ENCODE results near the gene DOCK8. TPM values are rescaled to one million over a fixed set of nuclear protein-coding genes. Genes with fewer than 3 reads are reported as not detected.

Gene DOCK8
- total and polyA plus RNA-seq, 2 of the 4 experiments (the other 2 are of a cell fraction), result not detected

DNA sequence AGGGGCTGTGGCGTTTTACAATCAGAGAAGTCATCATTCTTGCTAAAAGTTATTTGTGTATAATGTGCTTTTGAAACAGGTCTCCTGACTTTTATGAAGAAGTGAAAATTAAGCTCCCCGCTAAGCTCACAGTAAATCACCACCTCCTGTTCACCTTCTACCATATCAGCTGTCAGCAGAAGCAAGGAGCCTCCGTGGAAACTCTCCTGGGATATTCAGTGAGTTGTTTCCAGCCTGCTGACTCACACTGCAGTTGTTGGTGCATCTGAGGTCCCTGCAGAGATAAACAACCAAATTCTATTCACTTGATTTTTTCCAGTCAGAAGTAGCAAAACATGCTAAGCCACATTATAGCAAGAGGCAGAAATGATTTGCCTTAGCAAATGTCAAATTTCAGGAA is 156.7 kb downstream of the DOCK8 start:
- no peak for TF ChIP-seq RFX5 (IDR thresholded peaks at IDR 0.05; ENCODE audit: low read depth, low read length)
- TF ChIP-seq MAFK (IDR thresholded peaks at IDR 0.05; ENCODE audit: low read depth, low read length), result no peak
- TF ChIP-seq, protein P1, sequence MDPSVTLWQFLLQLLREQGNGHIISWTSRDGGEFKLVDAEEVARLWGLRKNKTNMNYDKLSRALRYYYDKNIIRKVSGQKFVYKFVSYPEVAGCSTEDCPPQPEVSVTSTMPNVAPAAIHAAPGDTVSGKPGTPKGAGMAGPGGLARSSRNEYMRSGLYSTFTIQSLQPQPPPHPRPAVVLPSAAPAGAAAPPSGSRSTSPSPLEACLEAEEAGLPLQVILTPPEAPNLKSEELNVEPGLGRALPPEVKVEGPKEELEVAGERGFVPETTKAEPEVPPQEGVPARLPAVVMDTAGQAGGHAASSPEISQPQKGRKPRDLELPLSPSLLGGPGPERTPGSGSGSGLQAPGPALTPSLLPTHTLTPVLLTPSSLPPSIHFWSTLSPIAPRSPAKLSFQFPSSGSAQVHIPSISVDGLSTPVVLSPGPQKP (IDR thresholded peaks at IDR 0.05; ENCODE audit: borderline replicate concordance, low read depth, low read length), result no peak
- no peak for TF ChIP-seq RCOR1 (IDR thresholded peaks at IDR 0.05; ENCODE audit: insufficient replicate concordance, low read length)
- TF ChIP-seq, protein P2, sequence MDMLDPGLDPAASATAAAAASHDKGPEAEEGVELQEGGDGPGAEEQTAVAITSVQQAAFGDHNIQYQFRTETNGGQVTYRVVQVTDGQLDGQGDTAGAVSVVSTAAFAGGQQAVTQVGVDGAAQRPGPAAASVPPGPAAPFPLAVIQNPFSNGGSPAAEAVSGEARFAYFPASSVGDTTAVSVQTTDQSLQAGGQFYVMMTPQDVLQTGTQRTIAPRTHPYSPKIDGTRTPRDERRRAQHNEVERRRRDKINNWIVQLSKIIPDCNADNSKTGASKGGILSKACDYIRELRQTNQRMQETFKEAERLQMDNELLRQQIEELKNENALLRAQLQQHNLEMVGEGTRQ (IDR thresholded peaks at IDR 0.05; ENCODE audit: low read depth, low read length), result no peak
- no peak for TF ChIP-seq FOS (IDR thresholded peaks at IDR 0.05; ENCODE audit: low read depth, low read length)
- no peak for TF ChIP-seq NFE2L2 (IDR thresholded peaks at IDR 0.05; ENCODE audit: low read depth, low read length)
- TF ChIP-seq, protein P3, sequence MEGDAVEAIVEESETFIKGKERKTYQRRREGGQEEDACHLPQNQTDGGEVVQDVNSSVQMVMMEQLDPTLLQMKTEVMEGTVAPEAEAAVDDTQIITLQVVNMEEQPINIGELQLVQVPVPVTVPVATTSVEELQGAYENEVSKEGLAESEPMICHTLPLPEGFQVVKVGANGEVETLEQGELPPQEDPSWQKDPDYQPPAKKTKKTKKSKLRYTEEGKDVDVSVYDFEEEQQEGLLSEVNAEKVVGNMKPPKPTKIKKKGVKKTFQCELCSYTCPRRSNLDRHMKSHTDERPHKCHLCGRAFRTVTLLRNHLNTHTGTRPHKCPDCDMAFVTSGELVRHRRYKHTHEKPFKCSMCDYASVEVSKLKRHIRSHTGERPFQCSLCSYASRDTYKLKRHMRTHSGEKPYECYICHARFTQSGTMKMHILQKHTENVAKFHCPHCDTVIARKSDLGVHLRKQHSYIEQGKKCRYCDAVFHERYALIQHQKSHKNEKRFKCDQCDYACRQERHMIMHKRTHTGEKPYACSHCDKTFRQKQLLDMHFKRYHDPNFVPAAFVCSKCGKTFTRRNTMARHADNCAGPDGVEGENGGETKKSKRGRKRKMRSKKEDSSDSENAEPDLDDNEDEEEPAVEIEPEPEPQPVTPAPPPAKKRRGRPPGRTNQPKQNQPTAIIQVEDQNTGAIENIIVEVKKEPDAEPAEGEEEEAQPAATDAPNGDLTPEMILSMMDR (conservative IDR thresholded peaks at IDR 0.05; ENCODE audit: low read depth, low read length), result no peak
- no peak for TF ChIP-seq CEBPB (IDR thresholded peaks at IDR 0.05; ENCODE audit: low read depth, low read length)
- TF ChIP-seq POLR2A (IDR thresholded peaks at IDR 0.05; ENCODE audit: low read depth, low read length), result no peak
- no peak for TF ChIP-seq RAD21 (IDR thresholded peaks at IDR 0.05; ENCODE audit: low read length)
- no peak for TF ChIP-seq MXI1 (IDR thresholded peaks at IDR 0.05; ENCODE audit: borderline replicate concordance, low read depth, low read length)
- no peak for TF ChIP-seq SMC3 (IDR thresholded peaks at IDR 0.05; ENCODE audit: low read depth, low read length)
- TF ChIP-seq BHLHE40 (IDR thresholded peaks at IDR 0.05; ENCODE audit: low read depth, low read length), result no peak
- no peak for TF ChIP-seq MAZ (IDR thresholded peaks at IDR 0.05; ENCODE audit: borderline replicate concordance, low read depth, low read length)
- no peak for TF ChIP-seq CHD1 (IDR thresholded peaks at IDR 0.05; ENCODE audit: low read depth, low read length)
- DNase-seq (no peak), ATAC-seq (ENCODE audit: low read depth) (no peak)
- no peak overlapping the region for H3K14ac ChIP-seq (replicated peaks; ENCODE audit: low read depth, low read length)
- H3K18ac ChIP-seq (ENCODE audit: low read depth, low read length), result no peak overlapping the region
- H2BK15ac ChIP-seq (ENCODE audit: low read depth, low read length), result no peak overlapping the region
- H3K27ac ChIP-seq (ENCODE audit: insufficient read depth, low read length), result no peak overlapping the region
- no peak overlapping the region for H3K4me3 ChIP-seq (ENCODE audit: insufficient read depth, low read depth, low read length)
- H4K20me1 ChIP-seq (ENCODE audit: insufficient read depth, low read length), result no peaks in the 10 kb centered on the region
- no peak overlapping the region for H3K4ac ChIP-seq (ENCODE audit: low read depth, low read length)
- H4K5ac ChIP-seq (ENCODE audit: low read depth, low read length), result no peak overlapping the region
- no peaks in the 10 kb centered on the region for H3K9me1 ChIP-seq (ENCODE audit: insufficient read depth, low read length)
- H4K91ac ChIP-seq (ENCODE audit: insufficient read depth, low read depth, low read length), result no peak overlapping the region
- no TSS peak for BruUV-seq (replicated peaks)
- no peak overlapping the region for H3K23ac ChIP-seq (ENCODE audit: low read depth, low read length)
- no peak overlapping the region for H4K8ac ChIP-seq (ENCODE audit: low read depth in 2 of 2, low read length in 2 of 2)
- WGBS, 2 experiments (ENCODE audit: extremely low coverage in 2 of 2, insufficient read length in 1 of 2), result no CpG with 5 or more reads among the region's 3 CpGs
- no peak overlapping the region for H3K4me2 ChIP-seq (ENCODE audit: low read depth, low read length)
- H3K79me1 ChIP-seq (ENCODE audit: low read depth in 1 of 2, low read length in 2 of 2), result no peaks in the 10 kb centered on the region
- intact Hi-C loops (cut with micrococcal nuclease), result no loop called here
- no peaks in the 10 kb centered on the region for H3K4me1 ChIP-seq (ENCODE audit: control insufficient read depth, insufficient read depth, low read length)
- in situ Hi-C loops (cut with MboI; ENCODE audit: low sequenced_read_pairs), result no loop called here
- CTCF ChIA-PET, result no interaction called here
- H2BK20ac ChIP-seq (ENCODE audit: low read depth, low read length), result no peak overlapping the region
- no peak overlapping the region for H3K56ac ChIP-seq (ENCODE audit: extremely low read depth, insufficient read depth, low read length)
- no peak overlapping the region for H2BK5ac ChIP-seq (ENCODE audit: low read depth, low read length, poor library complexity, severe bottlenecking)
- no peaks in the 10 kb centered on the region for H3K36me3 ChIP-seq (ENCODE audit: control insufficient read depth, insufficient read depth, low read length)
- no peaks in the 10 kb centered on the region for H3K9me3 ChIP-seq (ENCODE audit: control insufficient read depth, insufficient read depth, low read length)
- POLR2A ChIA-PET (ENCODE audit: unreplicated experiment), result no interaction called here
- no peaks in the 10 kb centered on the region for H3K27me3 ChIP-seq (ENCODE audit: control insufficient read depth, insufficient read depth, low read length)
- H2AK9ac ChIP-seq (replicated peaks; ENCODE audit: low read depth, low read length, poor library complexity), result no peak overlapping the region
- no peak overlapping the region for H2BK120ac ChIP-seq (ENCODE audit: low read depth, low read length)
- H2AK5ac ChIP-seq (ENCODE audit: low read depth, low read length), result no peak overlapping the region
- no peak overlapping the region for H2AFZ ChIP-seq (replicated peaks; ENCODE audit: low read length, poor library complexity)
- dilution Hi-C loops (cut with HindIII; ENCODE audit: low sequenced_read_pairs, unreplicated experiment), result no loop called here
- no peak overlapping the region for H3K9ac ChIP-seq (ENCODE audit: low read depth, low read length)
